HG03457 (cell line): ENCODE results near the gene ACTR5.
"Not testable (repeated sequence)": the region's sequence is repeated elsewhere in the genome, so short reads cannot be mapped to it uniquely, and the experiment has no call there.

Experiments used
- ATAC-seq: cut with Tn5 transposase; IDR thresholded peaks from one replicate; pipeline ENCODE4 v1.9.1; 2021; ENCODE audit warnings: moderate number of reproducible peaks; ENCODE audit not compliant: unreplicated experiment

The ACTR5 gene

GRCh38 chr20:38764567-38765318 is 16.5 kb downstream of the ACTR5 start:
- ATAC-seq, result no peak

- ATAC-seq, result no peak
These were observed 17.8 kb downstream of the ACTR5 start for GRCh38 chr20:38766071-38766470.

- ATAC-seq, result no peak
These were observed 21.4 kb downstream of the ACTR5 start for GRCh38 chr20:38769376-38770295.

GRCh38 chr20:38770546-38770945 is 22.3 kb downstream of the ACTR5 start:
- ATAC-seq, result no peak

GRCh38 chr20:38770970-38771369 is 22.7 kb downstream of the ACTR5 start:
- no peak for ATAC-seq

- ATAC-seq, result no peak
These were observed 23.4 kb downstream of the ACTR5 start for GRCh38 chr20:38771621-38772020.

- no peak for ATAC-seq
These were observed 25.9 kb downstream of the ACTR5 start for GRCh38 chr20:38774167-38774566.

- no peak for ATAC-seq
These were observed 28.1 kb downstream of the ACTR5 start for GRCh38 chr20:38776363-38776762.

- ATAC-seq, result no peak
These were observed 31.2 kb downstream of the ACTR5 start for GRCh38 chr20:38779247-38780097.

- ATAC-seq, result no peak
These were observed 34.0 kb downstream of the ACTR5 start for GRCh38 chr20:38782275-38782674.

- ATAC-seq, result no peak
These were observed 39.6 kb downstream of the ACTR5 start for GRCh38 chr20:38787870-38788269.

GRCh38 chr20:38789503-38790199 is 41.4 kb downstream of the ACTR5 start:
- ATAC-seq, result no peak

GRCh38 chr20:38790200-38791053 is 42.2 kb downstream of the ACTR5 start:
- ATAC-seq, result no peak

GRCh38 chr20:38791291-38791690 is 43.0 kb downstream of the ACTR5 start:
- no peak for ATAC-seq

- ATAC-seq, result no peak
These were observed 43.7 kb downstream of the ACTR5 start for GRCh38 chr20:38791940-38792339.

- ATAC-seq, result not testable (repeated sequence)
These were observed 45.8 kb downstream of the ACTR5 start for GRCh38 chr20:38794057-38794456.

GRCh38 chr20:38798266-38798665 is 50.0 kb downstream of the ACTR5 start:
- no peak for ATAC-seq

- no peak for ATAC-seq
These were observed 50.9 kb downstream of the ACTR5 start for GRCh38 chr20:38799203-38799602.

GRCh38 chr20:38800882-38801281 is 52.6 kb downstream of the ACTR5 start:
- ATAC-seq, result no peak

- ATAC-seq, result no peak
These were observed 56.0 kb downstream of the ACTR5 start for GRCh38 chr20:38804221-38804620.
